SK-N-SH treated with all-trans-retinoic acid at 6 μM for 48 hours (cell line): ENCODE results near the gene GPC6.

Experiments used
- TOX ChIP-seq: fragments of 250-450 bp; sonication (Bioruptor Pico); IDR thresholded peaks from 2 replicates; pipeline ENCODE4 v1.8.0; 2021; ENCODE audit warnings: mild to moderate bottlenecking, moderate library complexity, borderline replicate concordance
- ZFP30 ChIP-seq: fragments of 450-650 bp; formaldehyde crosslinking; IDR thresholded peaks from 2 replicates; pipeline ENCODE4 v1.5.0; 2022; ENCODE audit warnings: mild to moderate bottlenecking, moderate library complexity
- TF ChIP-seq, protein P1 (sequence below): fragments of 250-450 bp; sonication (Bioruptor Pico); IDR thresholded peaks from 2 replicates; pipeline ENCODE4 v1.5.1; 2020; ENCODE audit warnings: low read depth, mild to moderate bottlenecking, moderate library complexity

DNA sequence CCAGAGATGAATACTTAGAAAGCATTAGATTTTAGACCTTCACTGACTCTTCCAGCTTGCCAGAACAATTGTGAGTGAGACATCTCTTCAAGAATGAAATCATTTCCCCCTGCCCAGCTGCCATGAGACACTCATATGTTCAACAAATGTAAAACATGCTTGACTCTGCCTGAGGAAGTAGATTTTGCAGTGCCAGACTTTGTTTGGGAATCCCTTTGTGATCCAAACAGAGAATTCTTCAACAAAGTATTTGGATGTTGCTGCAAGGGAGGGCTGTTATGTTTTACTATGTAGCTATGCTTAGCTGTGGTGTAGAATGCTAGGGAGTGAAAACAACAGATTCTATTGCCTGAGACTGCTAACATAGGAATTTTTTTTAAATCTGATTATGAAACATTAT is 836.5 kb downstream of the GPC6 start:
- TF ChIP-seq ZFP30 (no peak), TOX (CRISPR knock-in tag) (no peak)
- TF ChIP-seq, protein P1, sequence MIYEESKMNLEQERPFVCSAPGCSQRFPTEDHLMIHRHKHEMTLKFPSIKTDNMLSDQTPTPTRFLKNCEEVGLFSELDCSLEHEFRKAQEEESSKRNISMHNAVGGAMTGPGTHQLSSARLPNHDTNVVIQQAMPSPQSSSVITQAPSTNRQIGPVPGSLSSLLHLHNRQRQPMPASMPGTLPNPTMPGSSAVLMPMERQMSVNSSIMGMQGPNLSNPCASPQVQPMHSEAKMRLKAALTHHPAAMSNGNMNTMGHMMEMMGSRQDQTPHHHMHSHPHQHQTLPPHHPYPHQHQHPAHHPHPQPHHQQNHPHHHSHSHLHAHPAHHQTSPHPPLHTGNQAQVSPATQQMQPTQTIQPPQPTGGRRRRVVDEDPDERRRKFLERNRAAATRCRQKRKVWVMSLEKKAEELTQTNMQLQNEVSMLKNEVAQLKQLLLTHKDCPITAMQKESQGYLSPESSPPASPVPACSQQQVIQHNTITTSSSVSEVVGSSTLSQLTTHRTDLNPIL (CRISPR knock-in tag): no peak
